Endometrium (tissue), 2 donors: ENCODE measurements around the gene ZRANB1.

Experiments used
- FAIRE-seq: peaks from 2 replicates; lab custom pipeline; 2012; peaks lifted over from hg19 to GRCh38; lab: Jason Lieb, UNC
- donor health status: control.
- donor health status: control.

ZRANB1 gene

DNA sequence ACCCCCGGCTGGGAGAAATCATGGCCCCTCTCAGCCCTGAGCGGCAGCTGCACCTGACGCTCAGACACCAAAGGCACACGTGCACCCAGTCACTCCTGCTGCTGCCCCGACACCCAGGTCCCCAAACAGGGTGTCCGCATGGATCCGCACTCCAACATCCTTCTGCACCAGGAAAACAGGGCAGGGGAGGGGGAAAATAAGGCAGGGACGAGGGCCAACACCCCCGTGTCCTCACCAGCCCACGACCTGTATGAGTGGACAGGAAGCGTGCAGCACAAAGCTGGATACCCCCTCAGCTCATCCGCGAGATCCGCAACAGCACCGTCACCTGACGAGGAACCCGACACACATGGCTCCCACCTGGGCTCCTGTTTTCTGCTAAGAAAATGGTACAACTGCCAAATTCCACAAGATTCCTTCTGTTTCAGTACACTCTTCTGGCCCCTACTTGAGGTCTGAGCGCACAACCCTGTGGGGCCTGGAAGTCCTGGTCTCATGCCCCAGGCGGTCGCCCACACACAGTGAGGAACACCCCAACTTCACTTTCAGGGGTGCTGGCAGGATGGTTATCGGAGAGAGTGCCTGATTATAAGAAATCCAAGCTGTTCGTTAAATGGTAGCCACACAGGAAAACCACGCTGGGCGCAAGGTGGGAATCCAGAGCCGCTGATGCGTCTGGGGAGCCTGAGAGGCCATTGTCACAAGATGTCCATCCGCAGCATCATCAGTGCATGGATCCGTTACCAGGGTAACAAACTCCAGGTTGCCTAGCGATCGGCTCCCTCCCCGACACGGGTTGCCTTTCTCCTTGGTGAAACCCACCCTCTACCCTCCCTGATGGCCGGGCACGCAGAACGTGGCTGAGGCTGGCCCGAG, 63.6 kb downstream of the ZRANB1 start:
- no peak for FAIRE-seq

DNA sequence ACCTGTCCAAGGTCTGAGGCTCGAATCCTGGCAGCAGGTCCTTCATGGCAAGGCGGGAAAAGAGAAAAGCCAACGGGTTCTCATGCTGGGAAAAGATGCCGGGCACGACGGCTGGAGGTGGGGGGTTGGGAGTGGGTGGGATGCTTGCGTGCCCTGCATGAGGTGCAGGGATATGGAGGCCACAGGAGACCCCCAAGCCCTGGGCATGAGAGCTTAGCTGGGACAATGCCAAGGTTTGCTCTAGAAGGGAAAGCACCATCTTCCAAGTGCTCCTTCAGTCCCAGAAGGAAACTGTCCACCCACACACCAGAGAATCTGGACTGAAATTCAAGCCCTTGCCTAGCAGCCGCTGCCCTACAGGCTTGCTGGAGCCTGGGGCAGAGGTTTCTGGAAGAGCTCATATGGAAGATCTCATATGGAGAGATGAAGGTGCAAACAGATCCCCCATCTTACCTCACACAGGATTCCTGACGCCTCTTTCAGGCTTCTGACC, 64.3 kb downstream of the ZRANB1 start:
- no peak for FAIRE-seq

DNA sequence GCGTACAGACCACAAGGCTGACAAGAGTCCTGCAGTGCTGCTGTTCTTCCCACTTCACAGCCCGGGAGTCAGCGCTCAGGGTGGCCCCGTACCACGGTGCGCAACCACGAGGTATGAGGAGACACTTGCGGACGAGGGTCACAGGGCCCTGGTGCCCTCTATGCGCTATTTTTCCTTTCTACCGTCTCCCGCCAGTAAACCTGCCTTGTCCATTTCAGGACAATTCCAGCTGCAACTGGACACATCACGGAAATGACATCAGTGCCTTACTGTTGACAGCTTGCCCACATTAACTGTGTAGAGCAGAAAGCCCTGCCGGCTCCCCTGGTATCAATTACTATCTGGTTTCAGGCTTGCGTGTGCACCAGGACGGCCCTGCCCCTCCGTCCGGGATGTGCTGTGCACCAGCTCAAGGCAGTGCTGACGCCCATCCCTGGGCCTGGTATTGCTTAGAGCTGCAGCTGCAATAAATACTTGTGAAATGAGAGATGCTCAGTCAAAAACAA, 65.1 kb downstream of the ZRANB1 start:
- FAIRE-seq: no peak

DNA sequence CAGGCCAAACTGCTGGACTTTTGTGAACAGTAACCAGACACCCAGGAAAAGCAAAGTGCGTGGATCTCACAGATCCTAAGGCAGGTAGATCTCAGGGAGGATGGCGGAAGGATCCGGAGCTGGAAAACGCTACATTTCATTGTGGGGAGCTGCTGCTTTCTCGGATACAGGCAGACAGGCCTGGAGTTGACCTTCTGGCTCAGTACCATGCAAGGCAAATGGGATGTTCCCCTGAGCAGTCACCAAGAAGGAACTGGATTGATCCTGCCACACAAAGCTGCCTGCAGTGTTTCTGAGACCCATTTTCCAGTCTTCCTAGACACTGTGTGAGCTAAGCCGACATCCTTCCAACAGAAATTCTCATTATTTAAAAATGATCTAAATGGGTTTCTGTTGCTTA, 65.5 kb downstream of the ZRANB1 start:
- no peak for FAIRE-seq

DNA sequence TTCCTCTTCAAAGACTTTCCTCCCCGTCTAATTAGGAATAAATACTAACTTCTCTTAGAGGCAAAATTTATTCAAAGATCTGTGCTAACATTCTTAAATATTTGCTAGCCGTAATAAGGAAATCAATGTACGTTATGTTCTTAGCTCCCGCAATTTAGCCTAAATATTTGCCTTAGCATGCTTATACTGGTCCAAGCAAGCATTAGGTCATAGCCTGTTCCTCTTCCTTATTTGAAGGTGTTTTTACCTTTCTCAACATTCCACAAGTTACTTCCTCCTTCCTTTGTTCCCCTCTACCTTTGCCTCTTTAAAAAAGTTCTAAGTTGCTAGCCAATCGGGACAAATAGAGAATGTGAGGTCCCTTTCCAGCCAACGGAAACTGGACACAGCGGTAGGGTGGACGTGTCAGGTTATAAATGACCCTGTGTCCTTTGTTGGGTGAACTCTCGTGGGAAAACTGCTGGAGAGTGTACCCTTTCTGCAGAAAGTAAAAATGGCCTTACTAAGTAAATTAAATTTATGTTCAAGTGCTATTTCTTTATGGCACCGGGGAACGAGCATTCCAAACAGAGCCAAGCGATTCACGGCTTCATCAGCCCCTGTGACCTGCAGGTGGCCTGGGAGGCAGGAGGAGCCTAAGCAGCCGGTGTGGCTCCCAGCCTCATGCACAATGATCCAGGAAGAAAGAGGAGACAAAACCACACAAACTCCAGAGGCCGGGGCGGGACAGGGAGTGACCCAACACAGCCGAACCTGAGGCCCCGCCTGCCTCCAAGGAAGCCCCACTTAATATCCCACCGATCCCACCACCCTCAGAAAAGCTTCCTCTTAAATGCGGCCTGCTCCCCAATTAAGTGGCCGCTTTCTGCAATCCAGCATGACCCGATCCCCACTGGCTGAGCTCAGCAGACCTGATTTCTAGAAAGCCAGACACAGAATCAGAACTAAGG, 67.0 kb downstream of the ZRANB1 start:
- no peak for FAIRE-seq

DNA sequence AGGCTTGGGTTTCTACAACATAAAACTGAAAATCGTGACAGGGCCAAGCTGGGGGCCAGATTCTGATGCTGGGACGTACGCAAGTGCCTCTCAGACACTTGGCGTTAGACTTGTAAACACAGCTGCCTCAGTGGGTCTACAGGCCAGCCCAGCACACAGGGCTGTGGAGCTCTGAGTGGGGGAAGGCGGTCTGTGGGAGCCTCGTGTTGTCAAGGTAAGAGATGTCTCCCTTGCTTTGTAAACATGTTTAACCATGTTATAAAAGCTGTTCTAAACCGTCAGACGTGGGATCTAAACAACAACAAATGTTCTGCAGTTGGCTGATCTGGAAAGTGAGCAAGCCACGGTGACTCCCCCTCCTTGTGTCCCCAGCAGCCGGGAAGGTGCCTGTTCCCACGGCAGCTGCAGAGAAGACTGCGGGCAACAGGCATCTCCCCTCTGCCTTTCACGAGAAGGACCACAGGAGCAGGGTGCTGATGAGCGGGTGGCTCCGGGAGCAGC, 67.8 kb downstream of the ZRANB1 start:
- no peak for FAIRE-seq

DNA sequence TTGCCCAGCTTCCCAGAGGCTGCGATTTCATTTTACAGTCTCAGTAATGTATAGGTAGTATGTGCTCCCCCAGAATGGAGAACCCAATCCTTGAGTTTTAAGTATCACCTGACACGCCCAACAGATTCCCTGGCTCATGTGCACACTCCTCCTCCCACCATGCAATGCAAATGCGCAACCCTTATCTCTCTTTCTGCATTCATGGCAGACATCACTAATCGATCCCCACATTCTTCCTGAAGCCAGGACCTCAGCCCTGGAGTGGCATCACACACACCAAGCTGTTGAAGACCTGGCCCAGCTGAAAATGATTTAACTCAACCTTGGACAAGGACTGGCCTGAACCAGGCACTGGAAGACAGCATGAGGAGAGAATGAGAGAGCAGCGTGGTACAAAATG, 68.4 kb downstream of the ZRANB1 start:
- FAIRE-seq: no peak

DNA sequence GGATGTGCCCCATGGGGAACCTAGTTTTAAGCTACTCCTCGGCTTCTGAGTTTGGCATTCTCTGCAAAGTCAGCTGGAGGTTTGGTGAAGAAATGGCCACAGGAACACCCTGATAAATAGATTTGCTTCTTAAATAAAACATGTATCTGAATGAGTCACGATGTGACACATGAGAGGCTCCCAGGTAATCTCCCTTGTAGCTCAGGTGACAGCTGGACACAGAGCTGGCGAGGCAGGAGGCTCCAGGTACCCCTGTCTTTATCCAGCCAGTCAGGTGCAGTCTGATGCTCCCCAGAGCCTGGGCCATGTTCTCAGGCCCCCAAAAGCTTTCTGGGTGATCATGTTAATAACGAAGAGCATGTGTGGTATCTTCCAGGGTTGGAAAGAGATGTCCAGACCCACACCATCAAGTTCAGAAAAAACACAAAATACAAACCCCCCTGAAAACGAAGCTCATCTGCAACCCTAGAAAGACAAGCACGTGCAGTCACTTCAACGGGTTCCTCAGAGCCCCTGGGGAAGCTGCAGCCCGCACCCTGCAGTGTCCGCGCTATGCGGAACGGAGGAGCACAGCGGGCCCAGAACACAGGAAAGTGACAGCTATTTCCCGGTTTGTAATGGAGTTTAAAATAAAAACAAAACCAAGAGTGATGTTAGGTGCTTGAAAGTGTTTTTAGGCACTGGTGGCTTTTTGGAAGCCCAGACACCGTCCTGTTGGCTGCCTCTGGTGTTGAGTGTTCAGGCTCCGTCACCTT, 69.4 kb downstream of the ZRANB1 start:
- FAIRE-seq: no peak

DNA sequence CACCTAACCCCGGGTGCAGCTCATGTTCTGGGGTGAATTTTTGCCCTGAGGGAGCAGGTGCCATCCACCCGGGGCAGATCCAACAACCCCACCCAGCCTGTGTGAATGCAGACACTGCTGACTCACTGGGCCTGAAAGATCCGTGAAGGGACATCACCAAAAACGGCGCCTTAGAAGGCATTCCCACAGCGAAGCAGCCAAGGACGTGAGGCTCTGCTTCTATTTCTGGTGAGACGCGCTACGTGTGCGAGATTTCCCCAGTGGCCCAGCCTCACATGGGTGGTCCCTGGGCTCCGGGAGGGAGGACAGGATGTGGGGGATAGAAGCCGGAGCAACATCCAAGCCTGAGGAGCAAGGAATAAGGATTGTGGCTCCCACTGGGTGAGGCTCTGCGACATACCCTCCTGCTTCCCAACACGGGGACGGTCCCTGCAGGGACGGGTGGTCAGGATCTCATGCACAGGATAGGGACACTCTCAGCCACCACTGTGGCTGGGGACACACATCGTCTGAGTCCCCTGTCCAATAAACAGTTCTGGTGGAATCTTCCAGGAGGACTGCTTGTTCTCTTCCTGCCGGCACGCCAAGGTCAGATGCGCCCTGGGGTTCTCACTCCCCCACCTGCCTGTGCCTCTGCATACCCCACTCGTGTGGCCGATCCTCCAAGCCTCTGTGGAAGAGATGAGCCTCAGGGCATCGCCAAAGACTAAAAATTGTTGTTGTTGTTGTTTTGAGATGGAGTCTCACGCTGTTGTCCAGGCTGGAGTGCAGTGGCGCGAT, 70.2 kb downstream of the ZRANB1 start:
- FAIRE-seq: no peak

DNA sequence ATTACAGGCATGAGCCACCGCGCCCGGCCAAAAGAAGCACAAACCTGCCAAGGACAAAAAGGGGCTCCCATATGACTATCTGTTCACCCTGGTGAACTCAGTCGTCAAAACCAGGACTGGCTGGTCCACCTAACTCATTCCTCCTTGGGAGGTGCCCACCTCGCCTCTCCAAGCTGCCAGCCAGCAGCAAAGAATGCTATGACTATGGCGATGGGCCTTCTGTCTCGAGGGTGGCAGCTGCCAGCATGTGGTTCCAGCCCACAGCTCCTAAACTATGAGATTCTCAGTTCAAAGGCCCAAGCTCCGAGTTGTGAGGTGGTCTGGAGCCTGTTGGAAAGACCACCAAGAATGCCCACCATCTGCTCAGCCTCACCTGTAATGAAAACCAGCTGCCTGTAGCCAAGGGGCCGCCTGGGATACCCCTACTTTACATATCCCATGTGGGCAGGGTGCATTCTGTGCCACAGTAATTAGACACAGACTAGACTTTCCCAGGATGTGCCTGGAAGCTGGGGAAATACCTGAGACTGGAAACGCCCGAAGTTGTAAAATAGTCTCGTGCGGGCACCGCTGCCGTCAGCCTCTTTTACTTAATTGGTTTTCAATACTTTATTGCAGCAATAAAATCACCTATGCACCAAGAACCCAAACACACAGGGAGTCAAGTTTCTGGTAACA, 71.1 kb downstream of the ZRANB1 start:
- FAIRE-seq: no peak

DNA sequence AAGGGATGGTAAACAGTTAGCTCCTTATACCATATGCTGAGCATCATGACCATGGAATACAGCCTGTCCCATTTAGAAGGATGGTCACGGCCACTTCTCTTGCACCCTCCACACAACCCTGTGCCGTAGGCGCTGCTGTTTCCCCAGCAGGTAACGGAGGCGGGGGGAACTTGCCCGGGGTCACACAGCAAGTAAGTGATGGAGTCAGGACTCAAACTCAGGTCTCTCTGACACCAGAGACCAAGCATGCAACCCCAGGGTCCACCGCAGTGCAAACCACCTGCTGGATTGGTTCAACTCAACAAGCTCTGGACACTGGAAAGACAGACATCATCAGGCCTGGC, 71.6 kb downstream of the ZRANB1 start:
- FAIRE-seq: no peak

DNA sequence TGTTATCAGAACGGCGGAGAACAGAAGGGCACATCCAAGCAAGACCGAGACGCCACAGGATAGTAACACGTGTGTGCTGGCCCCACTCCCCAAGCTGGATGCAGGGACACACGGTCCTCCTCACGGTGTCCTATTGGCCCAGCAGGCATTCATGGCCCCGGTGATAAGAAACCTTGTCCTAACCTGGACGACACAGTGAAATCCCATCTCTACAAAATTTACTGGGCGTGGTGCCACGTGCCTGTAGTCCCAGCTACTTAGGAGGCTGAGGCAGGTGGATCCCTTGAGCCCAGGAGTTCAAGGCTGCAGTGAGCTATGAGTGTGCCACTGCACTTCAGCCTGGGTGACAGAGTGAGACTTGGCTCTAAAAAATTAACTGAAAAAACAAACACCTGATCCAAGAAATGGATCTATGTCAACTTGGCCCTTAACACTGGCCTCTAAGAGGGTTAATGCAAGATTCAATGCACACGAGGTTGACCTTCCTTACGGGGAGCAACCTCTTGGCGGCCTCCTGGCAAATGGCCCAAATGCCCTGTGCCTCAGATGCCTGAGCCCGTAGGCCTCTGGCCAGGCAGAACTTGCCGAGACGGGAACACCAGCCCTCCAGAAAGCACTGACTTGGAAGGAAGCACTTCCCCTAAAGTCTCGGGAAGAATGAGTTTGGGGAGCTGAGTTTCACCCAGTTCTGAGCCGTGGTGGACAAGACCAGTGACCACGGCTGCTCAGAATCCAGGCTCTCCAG, 72.3 kb downstream of the ZRANB1 start:
- no peak for FAIRE-seq

DNA sequence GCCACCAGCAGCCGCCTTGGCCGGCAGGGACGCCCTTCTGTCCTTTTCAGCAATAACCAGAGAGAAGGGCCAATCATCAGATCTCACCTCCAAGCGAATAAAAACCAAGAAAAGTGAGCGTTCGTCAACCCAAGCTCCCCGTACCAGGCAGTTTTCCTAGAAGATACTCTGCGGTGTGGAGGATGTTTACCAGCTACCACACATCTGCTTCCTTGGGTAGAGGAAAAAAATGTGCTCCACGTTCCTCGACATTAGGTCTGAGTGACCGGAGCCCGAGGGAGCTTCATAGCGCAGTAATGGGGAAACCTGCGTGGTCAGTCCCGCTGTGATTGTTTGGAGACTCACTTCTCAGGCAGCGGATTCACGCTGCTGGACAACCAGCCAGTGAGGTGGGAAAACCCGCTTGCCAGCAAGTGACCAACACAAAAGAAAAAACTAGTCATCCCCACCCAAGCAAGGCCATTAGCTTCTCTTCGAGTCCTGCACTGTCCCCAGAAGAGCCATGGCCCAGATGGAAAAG, 73.0 kb downstream of the ZRANB1 start:
- no peak for FAIRE-seq

DNA sequence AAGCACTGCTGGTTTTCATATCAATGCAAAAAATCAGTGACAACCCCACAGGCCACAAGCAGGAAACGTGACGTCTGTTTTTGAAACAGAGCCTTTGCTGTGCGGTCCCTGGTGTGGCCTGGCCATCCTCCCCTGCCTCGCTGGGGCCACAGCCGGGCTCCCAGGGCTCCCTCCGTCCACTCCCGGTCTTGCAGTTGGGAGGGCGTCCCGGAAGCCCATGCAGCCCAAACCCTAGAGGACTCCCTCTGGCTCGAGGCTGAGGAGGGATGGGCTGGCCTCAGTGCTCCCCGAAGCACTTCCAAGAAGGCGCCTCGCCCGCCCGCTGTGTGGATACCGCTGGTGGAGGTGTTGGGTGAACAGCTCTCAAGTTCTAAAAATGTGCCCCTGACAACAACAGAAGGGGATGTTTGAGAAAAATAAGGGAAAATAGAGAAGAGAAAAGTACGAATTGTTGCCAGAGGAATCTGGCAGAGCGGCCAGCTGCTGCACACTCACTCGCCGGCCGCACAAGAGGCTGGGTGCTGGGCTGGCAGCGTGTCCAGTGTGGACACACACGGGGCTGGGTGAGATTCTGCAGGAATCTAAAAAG, 73.5 kb downstream of the ZRANB1 start:
- FAIRE-seq: no peak

DNA sequence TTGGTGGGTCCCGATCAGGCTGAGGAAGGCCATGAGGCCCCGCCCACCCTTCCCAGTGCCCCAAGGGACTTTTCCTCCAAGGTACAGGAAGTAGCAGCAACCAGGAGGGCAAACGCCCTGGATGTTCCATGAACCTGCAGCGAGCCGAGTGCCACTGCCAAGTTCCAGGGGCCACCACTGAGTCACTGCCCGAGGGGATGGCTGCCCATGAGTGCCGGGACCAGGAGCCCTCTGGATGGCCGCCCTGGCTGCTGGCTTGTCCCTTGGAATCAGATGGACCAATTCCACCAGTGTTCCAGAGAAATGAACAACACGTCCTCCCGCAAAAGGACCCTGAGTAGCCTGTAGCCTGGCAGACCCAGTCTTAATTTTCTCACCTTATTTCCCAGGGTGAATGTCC, 74.2 kb downstream of the ZRANB1 start:
- no peak for FAIRE-seq

DNA sequence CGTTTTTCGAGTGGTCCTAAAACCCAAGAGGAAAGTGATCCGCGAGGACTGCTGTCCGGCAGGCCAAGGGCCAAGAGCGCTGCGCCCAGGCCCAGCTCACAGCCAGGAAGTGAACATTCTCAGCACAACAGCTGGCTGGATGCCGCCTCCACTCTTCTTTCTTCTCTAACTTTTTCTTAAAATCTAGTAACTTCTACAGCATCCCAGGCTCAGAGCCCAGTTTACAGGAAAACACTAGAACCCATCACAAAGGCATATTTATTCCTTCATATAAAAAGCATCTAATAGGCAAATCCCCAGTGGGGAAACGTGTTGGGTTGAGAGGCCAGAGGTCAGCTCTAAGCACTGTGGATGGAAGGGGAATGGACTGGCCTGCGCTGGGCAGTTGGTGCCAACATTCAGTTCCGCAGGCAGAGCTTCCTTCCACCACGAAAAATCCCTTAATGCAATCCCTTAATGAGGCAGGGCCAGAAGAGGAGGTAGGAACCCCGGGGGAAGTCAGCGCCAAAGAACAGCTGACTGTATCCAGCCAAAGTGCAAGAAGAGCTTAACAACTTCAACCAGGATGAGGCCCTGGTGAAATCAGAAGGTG, 74.8 kb downstream of the ZRANB1 start:
- no peak for FAIRE-seq

DNA sequence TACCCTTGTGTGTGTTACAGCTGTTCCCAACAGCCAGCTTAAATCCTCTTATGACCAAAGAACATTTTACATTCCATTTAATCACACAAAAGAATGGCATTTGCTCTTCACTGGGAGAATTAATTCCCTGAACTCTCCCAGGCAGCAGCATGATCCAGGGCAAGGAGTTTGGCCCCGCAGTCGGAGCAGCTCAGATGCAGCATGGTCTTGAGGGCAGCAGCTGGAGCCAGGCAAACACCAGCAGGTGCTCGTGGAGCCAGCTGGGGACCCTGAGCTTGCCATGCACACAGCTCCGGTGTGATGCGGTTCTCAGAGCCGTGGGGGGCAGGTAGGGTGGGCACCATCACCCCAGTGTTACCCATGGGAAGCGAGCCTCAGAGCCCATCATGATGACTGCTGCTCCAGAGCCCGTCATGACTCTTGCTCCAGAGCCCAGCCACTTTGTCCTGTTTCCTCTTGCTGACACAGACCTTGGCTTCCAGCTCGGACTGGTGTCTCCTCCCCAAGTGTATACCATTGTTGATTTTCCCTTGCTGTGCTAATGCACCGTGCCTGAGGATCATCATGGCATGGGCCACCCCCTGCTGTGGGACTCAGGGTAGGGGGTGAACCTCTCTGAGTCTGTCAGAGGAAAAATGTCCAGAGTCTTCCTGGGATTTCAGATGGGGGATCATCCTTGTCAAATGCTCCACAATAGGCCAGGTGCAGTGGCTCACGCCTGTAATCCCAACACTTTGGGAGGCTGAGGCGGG, 75.8 kb downstream of the ZRANB1 start:
- no peak for FAIRE-seq

DNA sequence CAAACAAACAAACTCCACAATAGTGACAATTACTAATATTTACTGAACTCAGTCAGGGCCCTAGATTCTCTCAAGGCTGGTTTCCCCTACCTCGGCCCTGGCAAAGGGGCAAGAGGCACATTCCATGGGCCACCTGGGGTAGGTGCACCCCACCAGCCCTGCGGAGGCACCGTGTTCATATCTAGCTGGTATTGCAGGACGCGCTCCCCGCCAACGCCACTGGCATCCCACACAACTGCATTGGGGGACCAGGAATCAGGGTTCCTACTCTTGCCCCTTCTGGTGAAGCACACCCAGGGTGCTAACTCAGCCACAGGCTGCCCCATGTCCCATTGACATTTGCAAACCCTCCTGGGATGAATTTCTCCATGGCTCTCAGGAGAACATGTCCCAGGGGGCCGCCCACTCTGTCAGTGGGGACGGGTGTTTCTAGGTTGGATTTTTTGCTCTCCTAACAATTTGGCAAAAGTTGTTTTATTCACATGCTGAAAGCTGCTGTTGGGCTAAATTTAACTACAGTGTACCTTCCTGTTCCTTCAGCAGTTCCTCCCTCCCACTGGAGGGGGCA, 76.7 kb downstream of the ZRANB1 start:
- FAIRE-seq: no peak
